ENCODE measurements around the gene ARL9. TPM values are rescaled to one million over a fixed set of nuclear protein-coding genes. Genes with fewer than 3 reads are reported as not detected.

ARL9 gene
- total RNA-seq, 1 donor = 0.09 TPM

DNA sequence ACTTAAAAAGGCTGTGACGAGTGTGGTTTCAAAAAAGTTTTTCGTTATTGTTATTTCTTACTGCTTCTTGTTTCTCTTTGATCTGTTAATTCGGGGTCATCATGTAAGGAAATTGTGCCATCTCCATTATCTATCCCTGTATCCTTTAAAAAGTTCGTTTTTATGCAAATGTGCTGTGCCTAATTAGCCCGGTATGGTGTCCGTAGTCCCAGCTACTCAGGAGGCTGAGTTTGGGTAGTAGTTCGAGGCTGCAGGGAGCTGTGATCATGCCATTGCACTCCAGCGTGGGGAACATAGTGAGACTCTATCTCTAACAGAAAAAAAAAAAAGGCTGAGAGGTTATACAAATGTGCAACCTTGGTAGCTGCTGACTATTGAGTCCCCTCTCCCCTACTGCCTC is 45.1 kb downstream of the ARL9 start:
- no peak for TF ChIP-seq CTCF (IDR thresholded peaks at IDR 0.05; ENCODE audit: insufficient read depth, low read length)
- no peak overlapping the region for H3K4me3 ChIP-seq (ENCODE audit: low read depth, low read length)
- no peak for DNase-seq (ENCODE audit: low read depth)

DNA sequence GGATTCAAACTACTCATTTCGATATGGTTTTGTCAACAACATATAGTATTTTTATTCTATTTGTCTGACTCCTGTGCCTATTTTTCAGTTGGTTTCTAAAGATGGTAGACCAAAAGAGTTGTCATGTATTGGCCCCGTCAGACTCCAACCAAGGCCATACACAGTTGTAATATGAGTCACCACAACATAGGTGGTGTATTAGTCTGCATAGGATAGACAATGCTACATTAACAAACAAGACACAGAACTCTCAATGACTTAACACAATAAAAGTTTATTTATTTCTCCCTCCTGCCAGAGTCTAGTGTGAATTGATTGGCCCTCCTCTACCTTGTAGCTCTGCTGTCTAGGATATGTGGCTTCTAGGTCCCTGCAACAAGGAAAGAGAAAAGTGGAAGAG is 45.9 kb downstream of the ARL9 start:
- no peak overlapping the region for H3K4me3 ChIP-seq (ENCODE audit: low read depth, low read length)
- no peak for DNase-seq (ENCODE audit: low read depth)
- TF ChIP-seq CTCF (IDR thresholded peaks at IDR 0.05; ENCODE audit: insufficient read depth, low read length) = no peak

DNA sequence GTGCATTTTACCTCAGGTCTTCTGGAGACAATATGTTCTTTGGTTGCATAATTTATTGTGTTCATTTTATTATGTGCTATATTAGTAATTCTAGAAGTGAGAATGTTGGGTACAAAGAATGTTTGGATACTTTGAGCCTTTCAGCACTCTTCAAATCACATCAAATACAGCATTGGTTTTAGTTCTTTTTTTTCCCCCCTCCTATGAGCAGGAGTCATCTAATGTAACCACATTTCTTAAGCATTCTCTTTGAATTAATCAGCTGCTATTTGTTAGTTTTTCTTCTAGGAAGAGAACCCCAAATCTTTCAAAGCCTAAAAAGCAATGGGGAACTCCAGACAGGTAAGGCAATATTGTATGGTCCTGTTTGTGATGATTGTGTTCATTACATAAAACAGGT is 46.7 kb downstream of the ARL9 start:
- TF ChIP-seq CTCF (IDR thresholded peaks at IDR 0.05; ENCODE audit: insufficient read depth, low read length) = no peak
- no peak overlapping the region for H3K4me3 ChIP-seq (ENCODE audit: low read depth, low read length)
- DNase-seq (ENCODE audit: low read depth) = no peak

- no peak overlapping the region for H3K4me3 ChIP-seq (ENCODE audit: low read depth, low read length)
- no peak for TF ChIP-seq CTCF (IDR thresholded peaks at IDR 0.05; ENCODE audit: insufficient read depth, low read length)
- DNase-seq (ENCODE audit: low read depth) = no peak
Observed at GRCh38 chr4:56570041-56570440, 64.5 kb downstream of the ARL9 start.

Other genes with a start within 250 kb of the ARL9 start
- 16.9 and 23.3 TPM in 2 replicates for gene AASDH, start 118.3 kb upstream of the ARL9 start, total RNA-seq (ENCODE audit: low replicate concordance)
- 13.7 and 18.4 TPM in 2 replicates for gene PPAT, start 70.2 kb upstream of the ARL9 start, total RNA-seq (ENCODE audit: low replicate concordance)
- gene PAICS, start 69.5 kb upstream of the ARL9 start, total RNA-seq (ENCODE audit: low replicate concordance) = 13.6 and 62.3 TPM in 2 replicates
- 119 and 202 TPM in 2 replicates for gene SRP72, start 38.2 kb upstream of the ARL9 start, total RNA-seq (ENCODE audit: low replicate concordance)
- 0.36 TPM in 1 of 2 replicates, not detected in the other for gene HOPX, start 175.5 kb downstream of the ARL9 start, total RNA-seq (ENCODE audit: low replicate concordance)